AML-193 (cell line): ENCODE measurements around the gene DGKH.
"Not testable (repeated sequence)": the region's sequence is repeated elsewhere in the genome, so short reads cannot be mapped to it uniquely, and the experiment has no call there.

ENCODE experiments used
- DNase-seq, 2 experiments: peaks; one replicate each; lab custom pipeline; 2025; lab: John Stamatoyannopoulos, UW

The DGKH gene

GRCh38 chr13:42164557-42165125, 116.2 kb downstream of the DGKH start:
- DNase-seq = no peak

DNA sequence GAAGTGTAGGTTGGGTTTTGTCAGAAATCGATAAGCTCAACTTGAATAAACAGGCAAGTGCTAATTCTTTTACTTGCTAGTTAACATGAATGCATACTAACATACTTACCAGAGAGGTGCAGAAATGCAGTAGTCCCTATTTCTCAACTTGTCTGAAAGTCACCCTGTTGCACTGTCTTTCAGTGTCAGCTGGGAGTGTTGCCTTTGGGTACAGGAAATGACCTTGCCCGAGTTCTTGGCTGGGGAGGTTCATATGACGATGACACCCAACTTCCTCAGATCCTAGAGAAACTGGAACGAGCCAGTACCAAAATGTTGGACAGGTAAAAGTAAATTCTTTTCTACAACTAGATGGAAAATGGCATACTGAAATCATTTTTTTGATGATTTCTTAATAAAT, 120.0 kb downstream of the DGKH start:
- no peak for DNase-seq

DNA sequence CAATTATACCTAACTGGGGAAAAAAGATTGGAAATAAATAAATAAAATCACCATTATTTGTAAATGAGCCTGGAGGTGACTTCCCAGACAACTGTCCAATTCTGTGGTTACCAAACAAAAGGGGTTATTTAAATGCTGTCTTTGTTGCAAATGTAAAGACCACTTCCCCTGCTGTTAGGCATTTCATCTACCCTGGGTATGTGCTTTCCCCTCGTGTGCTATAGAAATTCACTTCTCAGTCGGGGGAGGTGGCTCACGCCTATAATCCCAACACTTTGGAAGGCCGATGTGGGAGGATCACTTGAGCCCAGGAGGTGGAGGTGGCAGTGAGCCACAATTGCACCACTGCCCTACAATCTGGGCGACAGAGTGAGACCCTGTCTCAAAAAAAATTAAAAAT, 121.6 kb downstream of the DGKH start:
- no peak for DNase-seq

DNA sequence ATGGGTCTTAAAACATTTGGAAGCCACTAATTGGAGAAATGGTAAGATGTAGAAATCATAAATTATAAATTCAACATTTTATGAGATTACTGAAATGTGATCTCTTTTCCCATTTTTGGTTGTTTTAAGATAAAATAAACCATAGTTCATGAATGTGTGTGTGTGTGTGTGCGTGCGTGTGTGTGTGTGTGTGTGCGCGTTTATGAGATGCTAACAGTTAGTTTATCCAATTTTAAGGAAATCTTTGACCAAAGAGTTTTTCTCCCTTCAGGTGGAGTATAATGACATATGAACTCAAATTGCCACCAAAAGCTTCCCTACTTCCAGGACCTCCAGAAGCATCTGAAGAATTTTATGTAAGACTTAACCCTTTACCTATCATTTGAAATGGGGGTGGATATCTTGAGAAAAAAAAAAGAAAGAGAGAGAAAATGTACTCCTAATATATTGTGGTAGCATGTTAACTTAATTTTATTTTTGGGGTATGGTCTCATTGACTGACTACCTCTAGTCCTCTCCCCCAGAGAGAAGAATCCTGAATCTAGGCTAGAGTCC, 125.4 kb downstream of the DGKH start:
- DNase-seq = no peak

DNA sequence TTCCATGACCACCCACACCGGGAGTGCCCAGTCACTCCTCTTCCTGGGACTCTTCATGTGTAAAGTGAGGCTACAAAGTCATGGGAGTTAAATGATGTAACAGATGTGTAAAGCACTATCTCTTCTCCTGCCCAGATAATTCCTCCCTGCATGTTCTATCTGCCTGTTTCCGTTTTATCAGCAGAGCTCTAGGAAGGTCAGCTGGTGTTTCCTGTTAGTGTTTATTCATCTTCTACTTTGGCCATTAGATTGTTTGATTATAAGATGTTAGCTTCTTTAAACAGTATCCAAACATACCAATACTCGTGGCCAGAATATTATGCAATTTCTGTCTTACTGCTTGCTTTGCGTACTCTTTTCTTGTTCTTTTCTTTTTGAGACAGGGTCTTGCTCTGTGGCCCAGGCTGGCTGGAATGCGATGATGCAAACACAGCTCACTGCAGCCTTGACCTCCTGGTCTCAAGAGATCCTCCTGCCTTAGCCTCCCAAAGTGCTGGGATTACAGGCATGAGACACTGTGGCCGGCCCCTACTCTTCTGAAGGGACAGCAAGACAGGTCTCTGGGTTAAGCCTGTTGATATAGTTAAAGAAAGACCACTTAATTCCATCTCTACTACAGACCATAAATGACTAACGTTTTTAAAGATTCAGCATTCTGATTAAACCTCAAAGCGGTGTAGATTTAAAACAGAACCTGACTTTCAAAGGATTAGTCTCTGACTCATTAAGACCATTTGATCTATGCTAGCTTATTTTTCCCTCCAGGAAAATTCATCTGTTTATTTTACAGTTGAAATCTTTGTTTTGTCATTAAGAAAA, 126.1 kb downstream of the DGKH start:
- no peak for DNase-seq

- peak in 1 of 2 experiments; percentile 6 for DNase-seq
These were observed 127.8 kb downstream of the DGKH start for GRCh38 chr13:42176294-42176693.

GRCh38 chr13:42177189-42177588, 128.7 kb downstream of the DGKH start:
- DNase-seq = no peak

DNA sequence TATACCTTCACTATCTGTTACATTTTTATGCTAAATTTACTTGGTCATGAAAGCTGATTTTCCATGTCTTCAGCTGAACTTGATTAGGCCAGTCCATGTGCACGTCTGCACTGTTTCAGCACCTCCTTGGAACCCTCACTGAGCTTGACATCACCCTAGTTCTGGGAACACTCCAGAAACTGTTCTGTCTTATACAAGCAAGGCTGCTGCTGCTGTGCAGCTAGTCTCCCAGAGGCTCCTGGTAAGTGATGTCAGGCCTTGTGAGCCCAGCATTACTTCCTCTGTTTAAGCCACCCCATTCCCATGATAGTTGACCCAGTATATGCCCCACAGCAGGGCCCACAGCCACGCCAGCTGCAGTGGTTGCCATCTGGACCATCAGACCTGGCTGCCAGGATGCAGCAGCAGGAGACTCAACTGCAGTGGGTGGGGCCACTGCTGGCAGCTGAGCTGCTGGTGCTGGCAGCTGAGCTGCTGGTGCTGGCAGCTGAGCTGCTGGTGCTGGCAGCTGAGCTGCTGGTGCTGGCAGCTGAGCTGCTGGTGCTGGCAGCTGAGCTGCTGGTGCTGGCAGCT, 133.0 kb downstream of the DGKH start:
- DNase-seq = no peak

GRCh38 chr13:42189061-42189460, 140.6 kb downstream of the DGKH start:
- no peak for DNase-seq

- DNase-seq = no peak
These were observed 142.1 kb downstream of the DGKH start for GRCh38 chr13:42190529-42190928.

- no peak for DNase-seq
These were observed 163.4 kb downstream of the DGKH start for GRCh38 chr13:42211704-42212464.

DNA sequence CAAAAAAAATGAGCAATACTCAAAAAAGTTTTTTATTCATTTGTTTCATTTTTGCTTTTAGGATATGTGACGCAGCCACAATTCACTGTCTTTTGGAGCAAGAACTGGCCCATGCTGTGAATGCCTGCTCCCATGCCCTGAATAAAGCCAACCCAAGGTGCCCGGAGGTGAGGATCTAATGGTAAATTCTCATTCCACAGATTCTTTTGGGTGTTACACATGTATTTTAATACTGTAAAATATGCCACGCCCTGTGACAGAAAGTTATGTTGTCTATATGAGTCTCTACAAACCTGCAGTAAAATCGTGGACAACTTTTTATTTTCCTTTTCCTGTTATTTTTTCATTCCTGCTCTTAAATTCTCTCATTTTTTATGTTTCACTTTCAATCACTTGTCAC, 166.0 kb downstream of the DGKH start:
- DNase-seq = no peak

GRCh38 chr13:42215578-42216421, 167.4 kb downstream of the DGKH start:
- peak; percentile 5 to 43 for DNase-seq

DNA sequence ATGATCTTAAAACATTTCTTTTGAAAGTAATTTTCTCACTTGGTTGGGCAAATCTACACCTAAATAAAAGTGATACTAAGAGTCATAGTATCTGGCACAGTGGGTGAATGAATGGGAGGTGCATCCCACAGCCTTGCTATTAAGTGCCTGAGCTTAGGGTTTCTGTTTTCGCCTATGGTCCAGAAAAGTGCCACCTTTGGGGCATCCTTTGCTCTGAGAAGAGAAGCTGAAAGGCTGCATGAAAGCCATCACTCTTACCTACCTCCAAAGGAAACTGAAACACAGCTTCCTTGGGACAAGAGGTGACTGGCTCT, 167.9 kb downstream of the DGKH start:
- no peak for DNase-seq

GRCh38 chr13:42218576-42218975, 170.1 kb downstream of the DGKH start:
- no peak for DNase-seq

DNA sequence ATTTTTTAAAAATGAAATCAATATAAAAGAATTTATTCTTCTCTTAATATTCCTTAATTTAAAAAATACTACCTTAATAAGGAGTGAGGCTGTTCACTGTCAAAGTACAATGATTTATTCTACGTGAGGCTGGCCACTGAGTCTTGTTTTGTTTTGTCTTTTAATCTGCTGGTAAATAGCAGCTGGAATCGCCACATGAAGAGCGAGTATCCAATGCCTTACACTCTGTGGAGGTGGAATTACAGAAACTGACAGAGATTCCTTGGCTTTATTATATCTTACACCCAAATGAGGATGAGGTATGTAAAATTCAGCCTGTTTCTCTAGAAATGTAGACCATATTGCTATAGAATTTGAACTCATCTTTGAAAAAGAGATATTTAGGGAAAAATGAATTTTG, 170.6 kb downstream of the DGKH start:
- no peak for DNase-seq

DNA sequence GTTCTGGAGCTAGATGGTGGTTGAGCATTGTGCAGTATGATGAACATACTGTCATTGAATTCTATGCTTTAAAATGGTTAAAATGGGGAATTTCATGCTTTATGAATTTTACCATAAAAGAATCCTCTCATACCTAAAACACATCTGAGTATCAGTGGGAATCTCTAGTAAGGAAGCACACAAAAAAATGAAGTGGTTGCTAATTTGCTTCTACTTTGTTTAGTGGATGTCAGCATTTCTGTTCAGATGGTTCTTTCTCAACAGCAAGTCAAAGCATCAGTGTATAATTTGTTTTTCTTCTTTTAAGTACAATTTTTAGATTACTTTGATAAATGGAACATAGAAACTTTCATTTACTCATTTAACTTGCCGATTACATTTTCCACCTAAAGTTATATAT, 171.4 kb downstream of the DGKH start:
- DNase-seq = no peak

- DNase-seq = no peak
These were observed 172.8 kb downstream of the DGKH start for GRCh38 chr13:42221121-42221765.

- no peak for DNase-seq
These were observed 175.2 kb downstream of the DGKH start for GRCh38 chr13:42223681-42224080.

- no peak for DNase-seq
These were observed 176.6 kb downstream of the DGKH start for GRCh38 chr13:42225051-42225450.

DNA sequence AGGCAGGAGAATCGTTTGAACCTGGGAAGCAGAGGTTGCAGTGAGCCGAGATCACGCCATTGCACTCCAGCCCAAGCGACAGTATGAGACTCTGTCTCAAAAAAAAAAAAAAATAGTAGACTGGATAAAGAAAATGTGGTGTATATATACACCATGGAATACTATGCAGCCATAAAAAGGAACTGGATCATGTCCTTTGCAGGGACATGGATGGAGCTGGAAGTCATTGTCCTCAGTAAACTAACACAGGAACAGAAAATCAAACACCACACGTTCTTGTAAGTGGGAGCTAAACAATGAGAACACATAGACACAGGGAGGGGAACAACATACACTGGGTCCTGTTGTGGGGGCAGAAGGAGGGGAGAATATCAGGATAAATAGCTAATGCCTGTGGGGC, 178.3 kb downstream of the DGKH start:
- not testable (repeated sequence) for DNase-seq
